ENCODE measurements around the gene E2F2.
A peak's percentile ranks its signal among the peaks of the same experiment; 100 is the strongest.
"Not testable (repeated sequence)": the region's sequence is repeated elsewhere in the genome, so short reads cannot be mapped to it uniquely, and the experiment has no call there.

The E2F2 gene

DNA sequence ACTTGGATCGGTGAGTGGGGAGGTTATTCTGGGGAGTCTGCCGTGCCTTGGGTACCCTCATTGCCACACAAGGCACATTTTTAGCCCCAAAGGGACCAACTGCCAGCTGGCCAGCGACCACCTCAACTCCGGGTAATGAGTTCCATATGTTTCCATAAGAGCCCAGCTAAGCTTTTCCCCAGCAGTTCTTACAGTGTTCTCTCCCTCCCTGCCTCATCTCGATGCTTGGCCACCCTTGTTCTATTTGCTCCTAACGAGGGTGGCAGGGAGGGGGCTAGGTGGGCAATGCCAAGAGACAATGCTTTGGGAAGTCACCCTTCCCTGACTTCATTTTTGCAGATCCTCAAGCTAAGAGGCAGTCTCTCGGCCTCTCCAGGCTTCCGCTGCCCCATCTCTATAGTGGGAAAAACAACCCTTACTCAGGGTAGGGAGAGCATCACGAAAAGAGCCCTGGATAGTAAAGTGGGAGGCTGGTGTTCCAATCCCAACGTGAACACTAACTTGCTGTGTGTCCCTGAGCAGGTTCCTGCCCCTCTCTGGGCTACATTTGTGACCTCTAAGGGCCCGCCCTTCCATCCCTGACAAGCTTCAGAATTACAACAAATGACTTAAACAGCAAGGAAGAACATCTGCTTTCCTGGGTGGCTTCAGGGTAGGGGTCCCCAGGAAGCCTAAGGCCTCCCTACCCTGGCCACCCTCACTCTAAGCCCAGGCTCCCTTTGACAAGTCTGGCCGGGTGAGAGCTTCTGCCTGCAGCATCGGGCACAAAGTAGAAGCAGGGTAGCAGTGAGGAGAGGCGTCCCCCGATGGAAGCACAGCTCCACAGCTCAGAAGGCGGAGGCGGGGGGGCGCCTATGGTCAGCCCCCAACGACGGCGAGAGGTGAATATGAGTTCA, 22.4 kb upstream of the E2F2 start:
- in situ Hi-C loops (cut with HindIII; ENCODE audit: low pct_unique_long_range_greater_than_20kb, low sequenced_read_pairs) = no loop called here
- no peak for TF ChIP-seq JUND (IDR thresholded peaks at IDR 0.05; ENCODE audit: low read depth)
- no peak for DNase-seq (ENCODE audit: low read depth in 1 of 2, low spot score in 1 of 2)

DNA sequence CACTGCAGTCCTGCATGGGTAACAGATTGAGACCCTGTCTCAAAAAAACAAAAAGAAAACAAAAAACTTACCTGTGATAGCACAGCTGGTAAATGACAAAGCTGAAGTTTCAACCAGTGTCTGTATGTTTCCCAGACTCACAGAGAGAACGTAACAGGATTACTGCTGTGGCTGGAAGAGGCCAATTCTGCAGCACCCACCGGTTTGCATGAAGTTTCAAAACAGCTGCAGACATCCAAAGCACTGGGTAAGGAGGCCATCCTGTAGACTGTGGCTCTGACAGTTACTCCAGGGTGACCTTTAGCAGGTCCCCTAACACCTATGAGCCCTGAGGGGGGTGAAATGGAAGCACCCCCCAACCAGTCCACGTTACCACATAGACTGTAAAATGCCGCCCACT, 20.8 kb upstream of the E2F2 start:
- in situ Hi-C loops (cut with HindIII; ENCODE audit: low pct_unique_long_range_greater_than_20kb, low sequenced_read_pairs) = no loop called here
- TF ChIP-seq JUND (IDR thresholded peaks at IDR 0.05; ENCODE audit: low read depth) = no peak
- DNase-seq (ENCODE audit: low read depth in 1 of 2, low spot score in 1 of 2) = no peak

DNA sequence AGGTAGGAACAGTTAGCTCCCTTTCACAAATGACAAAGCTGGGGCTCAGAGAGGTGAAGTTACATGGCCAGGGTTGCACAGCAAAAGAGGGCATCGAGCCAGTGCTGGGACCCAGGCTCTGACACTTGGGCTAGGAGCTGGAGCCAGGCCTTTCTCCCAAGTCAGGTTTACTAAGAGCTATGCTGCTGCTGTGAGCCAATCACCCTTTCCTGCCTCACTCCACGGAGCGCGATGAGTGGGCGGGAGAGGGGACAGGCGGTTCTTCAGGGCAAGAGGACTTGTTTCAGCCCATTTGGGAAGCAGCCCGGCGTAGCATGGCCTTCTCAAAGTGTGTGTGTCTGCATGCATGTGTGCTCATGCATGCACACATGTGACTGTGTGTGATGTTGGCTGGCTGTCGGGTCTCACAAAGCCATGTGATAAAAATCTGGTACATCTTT, 17.7 kb upstream of the E2F2 start:
- in situ Hi-C loops (cut with HindIII; ENCODE audit: low pct_unique_long_range_greater_than_20kb, low sequenced_read_pairs) = no loop called here
- TF ChIP-seq JUND (IDR thresholded peaks at IDR 0.05; ENCODE audit: low read depth) = no peak
- no peak for DNase-seq (ENCODE audit: low read depth in 1 of 2, low spot score in 1 of 2)

DNA sequence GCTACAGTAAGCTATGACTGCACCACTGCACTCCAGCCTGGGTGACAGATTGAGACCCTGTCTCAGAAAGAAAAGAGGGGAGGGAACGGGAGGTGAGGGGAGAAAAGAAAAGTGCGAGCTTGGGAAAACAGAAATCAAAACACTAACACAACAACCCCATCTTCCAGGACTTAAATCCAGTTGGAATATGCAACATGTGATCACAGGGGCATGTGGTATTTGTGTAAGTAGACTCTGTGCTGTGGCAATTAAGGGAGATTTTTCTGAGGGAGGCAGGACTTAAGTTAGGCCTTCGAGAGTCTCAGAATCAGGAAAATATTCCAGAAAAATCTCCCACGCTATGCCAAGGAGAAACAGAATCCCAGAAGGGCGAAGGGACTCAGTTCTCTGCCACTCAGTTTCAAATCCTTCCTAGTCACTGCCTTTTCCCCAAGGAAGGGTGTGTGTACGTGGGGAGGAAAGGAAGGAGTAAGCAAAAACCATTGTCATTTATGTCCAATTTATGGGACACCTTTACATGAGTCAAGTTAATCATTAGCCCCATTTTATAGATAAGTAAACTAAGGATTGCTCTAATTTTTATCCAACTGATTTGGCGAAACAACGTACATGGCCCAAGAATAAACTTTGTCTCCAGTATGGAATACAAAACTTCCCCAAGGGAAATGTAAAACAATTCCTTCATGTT, 16.0 kb upstream of the E2F2 start:
- DNase-seq (ENCODE audit: low read depth in 1 of 2, low spot score in 1 of 2) = no peak
- in situ Hi-C loops (cut with HindIII; ENCODE audit: low pct_unique_long_range_greater_than_20kb, low sequenced_read_pairs) = no loop called here
- no peak for TF ChIP-seq JUND (IDR thresholded peaks at IDR 0.05; ENCODE audit: low read depth)

DNA sequence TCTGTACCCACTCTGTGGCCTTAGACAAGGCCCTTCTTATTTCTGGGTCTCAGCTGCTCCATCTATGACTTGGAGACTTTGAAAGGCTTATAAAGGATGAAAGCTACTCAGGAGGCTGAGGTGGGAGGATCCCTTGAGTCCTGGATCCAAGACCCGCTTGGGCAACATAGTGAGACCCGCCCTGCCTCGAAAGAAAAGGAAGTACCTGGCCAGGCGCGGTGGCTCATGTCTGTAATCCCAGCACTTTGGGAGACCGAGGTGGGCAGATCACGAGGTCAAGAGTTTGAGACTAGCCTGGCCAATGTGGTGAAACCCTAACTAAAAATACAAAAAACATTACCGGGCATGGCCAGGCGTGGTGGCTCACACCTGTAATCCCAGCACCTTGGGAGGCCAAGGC, 14.8 kb upstream of the E2F2 start:
- TF ChIP-seq JUND (IDR thresholded peaks at IDR 0.05; ENCODE audit: low read depth) = no peak
- in situ Hi-C loops (cut with HindIII; ENCODE audit: low pct_unique_long_range_greater_than_20kb, low sequenced_read_pairs) = no loop called here
- no peak for DNase-seq (ENCODE audit: low read depth in 1 of 2, low spot score in 1 of 2)

DNA sequence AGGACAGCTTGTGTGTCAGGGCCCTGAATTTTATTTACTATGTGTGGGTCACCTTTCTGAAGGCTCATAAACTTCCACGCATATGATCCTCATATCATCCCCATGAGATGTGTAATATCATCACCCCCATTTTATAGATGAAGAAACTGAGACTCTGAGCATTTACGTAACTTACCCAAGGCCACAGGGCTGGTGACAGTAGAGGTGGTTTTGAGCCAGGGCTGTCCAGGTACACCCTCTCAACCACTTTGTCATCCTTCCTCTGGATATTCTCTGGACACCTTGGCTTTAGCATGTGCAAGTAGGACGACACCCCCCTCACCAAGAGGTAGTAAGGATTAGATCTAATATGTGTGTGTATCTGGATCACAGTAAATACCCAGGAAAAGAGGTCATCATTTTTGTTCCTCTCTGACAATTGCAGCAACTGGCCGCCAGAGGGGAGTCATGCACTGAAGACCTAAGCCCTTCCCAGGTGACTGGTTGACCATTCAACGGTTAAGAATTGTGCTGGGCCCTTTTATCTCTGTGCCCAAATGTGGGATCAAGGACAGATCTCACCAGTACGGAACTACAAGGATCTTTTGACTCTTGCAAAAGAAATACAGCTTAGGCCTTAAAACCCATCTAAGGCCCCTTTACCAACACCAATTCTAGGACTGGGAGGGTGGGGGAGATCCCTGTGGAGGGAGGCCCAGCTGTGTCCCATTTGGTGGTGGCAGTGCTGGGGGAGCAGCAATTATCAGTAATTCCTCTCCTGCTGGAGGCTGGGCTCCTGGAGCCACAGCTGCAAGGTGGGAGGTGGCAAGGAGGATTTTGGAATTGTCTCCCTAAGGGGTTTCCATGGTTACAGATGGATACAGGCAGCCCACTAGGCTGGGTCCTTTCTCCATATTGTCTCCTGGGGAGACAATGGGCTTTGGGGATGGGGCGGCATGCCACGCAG, 13.7 kb upstream of the E2F2 start:
- TF ChIP-seq JUND (IDR thresholded peaks at IDR 0.05; ENCODE audit: low read depth) = no peak
- in situ Hi-C loops (cut with HindIII; ENCODE audit: low pct_unique_long_range_greater_than_20kb, low sequenced_read_pairs) = no loop called here
- DNase-seq (ENCODE audit: low read depth in 1 of 2, low spot score in 1 of 2) = peak in 1 of 2 experiments; percentile 79

DNA sequence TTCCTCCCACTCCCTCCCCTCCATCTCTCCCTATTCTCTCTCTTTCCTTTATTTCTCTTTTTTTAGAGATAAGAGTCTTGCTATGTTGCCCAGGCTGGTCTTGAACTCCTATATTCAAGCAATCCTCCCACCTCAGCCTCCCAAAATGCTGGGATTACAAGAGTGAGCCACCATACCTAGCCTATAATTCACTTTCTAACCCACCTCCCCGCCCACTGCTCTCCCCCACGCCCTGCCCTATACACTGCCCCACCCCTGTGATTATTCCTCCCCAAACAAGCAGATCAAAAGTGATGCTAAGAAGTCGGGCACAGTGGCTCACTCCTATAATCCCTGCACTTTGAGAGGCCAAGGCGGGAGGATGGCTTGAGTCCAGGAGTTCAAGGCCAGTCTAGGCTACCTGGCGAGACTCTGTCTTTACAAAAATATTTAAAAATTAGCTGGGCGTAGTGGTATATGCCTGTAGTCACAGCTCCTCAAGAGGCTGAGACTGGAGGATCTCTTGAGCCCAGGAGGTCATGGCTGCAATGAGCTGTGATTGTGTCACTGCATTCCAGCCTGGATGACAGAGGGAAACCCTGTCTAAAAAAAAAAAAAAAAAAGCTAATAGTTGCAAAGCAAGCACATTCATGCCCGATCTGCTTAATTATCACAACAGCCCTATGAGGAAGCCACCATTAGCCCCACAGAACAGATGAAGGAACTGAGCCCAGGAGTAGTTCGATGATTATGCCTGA, 12.8 kb upstream of the E2F2 start:
- no peak for DNase-seq (ENCODE audit: low read depth in 1 of 2, low spot score in 1 of 2)
- TF ChIP-seq JUND (IDR thresholded peaks at IDR 0.05; ENCODE audit: low read depth) = no peak
- in situ Hi-C loops (cut with HindIII; ENCODE audit: low pct_unique_long_range_greater_than_20kb, low sequenced_read_pairs) = no loop called here

DNA sequence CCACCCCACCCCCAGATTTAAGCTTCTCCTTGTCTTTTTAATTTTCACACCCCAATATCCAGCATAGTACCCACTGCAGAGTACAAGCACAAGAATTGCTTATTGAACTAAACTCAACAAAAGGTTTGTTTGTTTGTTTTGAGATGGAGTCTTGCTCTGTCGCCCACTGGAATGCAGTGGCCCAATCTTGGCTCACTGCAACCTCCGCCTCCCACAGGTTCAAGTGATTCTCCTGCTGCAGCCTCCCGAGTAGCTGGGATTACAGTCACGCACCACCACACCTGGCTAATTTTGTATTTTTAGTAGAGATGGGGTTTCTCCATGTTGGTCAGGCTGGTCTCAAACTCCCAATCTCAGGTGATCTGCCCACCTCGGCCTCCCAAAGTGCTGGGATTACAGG, 11.9 kb upstream of the E2F2 start:
- DNase-seq (ENCODE audit: low read depth in 1 of 2, low spot score in 1 of 2); in situ Hi-C loops (cut with HindIII; ENCODE audit: low pct_unique_long_range_greater_than_20kb, low sequenced_read_pairs): not testable (repeated sequence)

DNA sequence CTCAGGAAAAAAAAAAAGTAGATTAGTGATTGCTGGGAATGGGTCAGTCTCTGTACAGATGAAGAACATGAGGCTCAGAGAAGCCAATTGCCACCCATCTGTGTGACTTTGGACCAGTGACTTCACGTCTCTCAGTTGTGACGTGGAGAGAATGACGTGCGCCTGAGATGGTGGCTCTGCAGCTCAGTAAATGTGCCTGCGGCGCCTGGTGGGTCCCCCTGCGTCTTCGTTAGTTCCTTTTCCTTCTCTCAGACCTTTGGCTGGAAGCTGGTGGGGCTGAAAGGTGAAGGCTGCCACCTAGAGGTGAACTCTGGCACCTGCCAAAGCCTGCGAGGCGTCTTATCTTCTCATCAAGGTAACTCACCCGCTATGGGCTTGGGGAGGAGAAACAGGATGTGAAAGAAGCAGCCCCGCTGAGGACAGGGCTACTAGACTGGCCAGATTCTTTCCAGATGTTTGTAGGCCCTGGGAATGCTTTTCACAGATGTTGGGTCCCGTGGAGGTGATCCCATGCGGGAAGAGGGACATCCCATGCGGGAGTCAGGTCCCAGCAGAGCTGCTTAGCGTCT, 8.7 kb upstream of the E2F2 start:
- peak; percentile 69 to 90 for DNase-seq (ENCODE audit: low read depth in 1 of 2, low spot score in 1 of 2)

DNA sequence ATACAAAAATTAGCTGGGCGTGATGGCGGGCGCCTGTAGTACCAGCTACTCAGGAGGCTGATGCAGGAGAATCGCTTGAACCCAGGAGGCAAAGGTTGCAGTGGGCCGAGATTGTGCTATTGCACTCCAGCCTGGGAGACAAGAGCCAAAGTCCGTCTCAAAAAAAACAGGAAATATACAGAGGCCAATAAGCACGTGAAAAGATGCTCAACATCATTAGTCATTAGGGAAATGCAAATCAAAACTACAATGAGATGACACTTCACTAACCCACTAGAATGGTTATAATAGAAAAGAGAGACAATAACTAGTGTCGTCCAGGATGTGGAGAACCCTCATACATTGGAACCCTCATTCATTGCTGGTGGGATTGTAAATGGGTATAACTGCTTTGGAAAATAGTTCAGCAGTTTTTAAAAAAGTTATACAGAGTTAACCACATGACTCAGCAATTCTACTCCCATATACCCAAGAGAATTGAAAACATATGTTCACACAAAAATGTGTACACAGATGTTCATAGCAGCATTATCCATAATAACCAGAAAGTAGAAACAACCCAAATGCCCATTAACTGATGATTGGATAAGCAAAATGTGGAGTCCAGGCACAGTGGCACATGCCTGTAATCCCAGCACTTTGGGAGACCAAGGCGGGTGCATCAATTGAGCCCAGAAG, 6.4 kb upstream of the E2F2 start:
- DNase-seq (ENCODE audit: low read depth in 1 of 2, low spot score in 1 of 2) = no peak
- in situ Hi-C loops (cut with HindIII; ENCODE audit: low pct_unique_long_range_greater_than_20kb, low sequenced_read_pairs) = no loop called here
- no peak for TF ChIP-seq JUND (IDR thresholded peaks at IDR 0.05; ENCODE audit: low read depth)

More for the DNA sequence above, 8.7 kb upstream of the E2F2 start:
- in situ Hi-C loops (cut with HindIII; ENCODE audit: low pct_unique_long_range_greater_than_20kb, low sequenced_read_pairs) = no loop called here
- TF ChIP-seq JUND (IDR thresholded peaks at IDR 0.05; ENCODE audit: low read depth) = no peak

Measured in T47D (cell line).